ENCODE results near the gene KRTAP10-1.

DNA sequence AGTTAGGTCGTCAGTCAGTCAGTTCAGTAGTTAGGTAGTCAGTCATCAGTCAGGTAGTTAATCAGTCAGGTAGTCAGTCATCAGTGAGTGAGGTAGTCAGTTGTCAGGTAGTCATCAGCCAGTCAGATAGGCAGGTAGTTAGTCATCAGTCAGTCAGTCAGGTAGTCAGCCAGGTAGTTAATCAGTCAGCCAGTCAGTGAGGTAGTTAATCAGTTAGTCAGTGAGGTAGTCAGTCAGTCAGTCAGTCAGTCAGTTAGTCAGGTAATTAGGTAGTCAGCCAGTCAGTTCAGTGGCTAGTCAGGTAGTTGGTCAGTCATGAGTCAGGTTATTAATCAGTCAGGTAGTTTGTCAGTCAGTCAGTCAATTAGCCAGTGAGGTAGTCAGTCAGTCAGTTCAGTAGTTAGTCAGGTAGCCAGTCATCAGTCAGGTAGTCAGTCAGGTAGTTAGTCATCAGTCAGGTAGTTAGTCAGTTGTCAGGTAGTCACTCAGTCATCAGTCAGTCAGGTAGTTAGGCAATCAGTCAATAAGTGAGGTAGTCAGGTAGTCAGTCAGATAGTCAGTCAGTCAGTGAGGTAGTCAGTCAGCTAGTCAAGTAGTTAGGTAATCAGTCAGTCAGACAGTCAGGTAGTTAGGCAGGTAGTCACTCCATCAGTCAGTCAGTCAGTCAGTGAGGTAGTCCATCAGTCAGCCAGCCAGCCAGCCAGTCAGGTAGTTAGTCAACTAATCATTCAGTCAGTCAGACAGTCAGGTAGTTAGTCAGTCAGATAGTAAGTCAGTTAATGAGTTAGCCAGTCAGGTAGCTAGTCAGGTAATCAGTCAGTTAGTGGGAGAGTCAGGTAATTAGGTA lies 16.2 kb downstream of the KRTAP10-1 start:
- TF ChIP-seq NRF1 (IDR thresholded peaks at IDR 0.05; ENCODE audit: low read depth, low read length) = no peak
- TF ChIP-seq CREB1 (IDR thresholded peaks at IDR 0.05) = no peak
- TF ChIP-seq SP4 (IDR thresholded peaks at IDR 0.05; ENCODE audit: low read length) = no peak

Data from H1 (cell line).